HEK293 (cell line): ENCODE data around the gene NR2C2.

Experiments
- BCL11B ChIP-seq: fragments of 450-650 bp; formaldehyde crosslinking; IDR thresholded peaks from 2 replicates; pipeline ENCODE4 v1.5.1; 2016; ENCODE audit warnings: low read depth, missing biosample characterization, missing genetic modification characterization
- KLF16 ChIP-seq: fragments of 450-650 bp; formaldehyde crosslinking; IDR thresholded peaks from 2 replicates; pipeline ENCODE4 v1.5.1; 2017; ENCODE audit warnings: missing biosample characterization, missing genetic modification characterization
- KLF9 ChIP-seq: fragments of 450-650 bp; formaldehyde crosslinking; IDR thresholded peaks from 2 replicates; pipeline ENCODE4 v1.5.1; 2016; ENCODE audit warnings: missing biosample characterization, missing genetic modification characterization, low read depth
- MEIS1 ChIP-seq: sonication (generic); formaldehyde crosslinking; IDR thresholded peaks from 2 replicates; pipeline ENCODE4 v1.8.1; 2022; ENCODE audit warnings: missing genetic modification reagents, mild to moderate bottlenecking, borderline replicate concordance
- MYNN ChIP-seq: fragments of 450-650 bp; formaldehyde crosslinking; IDR thresholded peaks from 2 replicates; pipeline ENCODE4 v1.5.1; 2016; ENCODE audit warnings: missing biosample characterization, missing genetic modification characterization, borderline replicate concordance
- PRDM10 ChIP-seq: fragments of 450-650 bp; formaldehyde crosslinking; IDR thresholded peaks from 2 replicates; pipeline ENCODE4 v1.5.1; 2016; ENCODE audit warnings: missing biosample characterization, missing genetic modification characterization
- SETDB1 ChIP-seq: IDR thresholded peaks from one replicate; pipeline ENCODE4 v1.6.1; 2017; ENCODE audit warnings: mild to moderate bottlenecking, low read length, moderate library complexity, mixed read lengths; ENCODE audit not compliant: insufficient read length
- ZFP69B ChIP-seq: fragments of 450-650 bp; formaldehyde crosslinking; IDR thresholded peaks from 2 replicates; pipeline ENCODE4 v1.5.1; 2016; ENCODE audit warnings: missing biosample characterization, missing genetic modification characterization
- ZNF2 ChIP-seq: fragments of 450-650 bp; formaldehyde crosslinking; IDR thresholded peaks from 2 replicates; pipeline ENCODE4 v1.5.1; 2016; ENCODE audit warnings: missing biosample characterization, missing genetic modification characterization
- ZNF239 ChIP-seq: fragments of 450-650 bp; formaldehyde crosslinking; IDR thresholded peaks from 2 replicates; pipeline ENCODE4 v1.5.1; 2016; ENCODE audit warnings: missing biosample characterization, missing genetic modification characterization
- ZNF274 ChIP-seq, 2 experiments: fragments of 200-500 bp in 1 of 2; fragments of 450-650 bp in 1 of 2; sonication (Bioruptor generic) in 1 of 2; formaldehyde crosslinking in 1 of 2; IDR thresholded peaks; 2 replicates each; pipeline versions ENCODE4 v1.5.1 to v1.6.1; 2014 to 2016; ENCODE audit warnings: borderline replicate concordance in 1 of 2, inconsistent platforms in 1 of 2, low read length in 1 of 2, missing biosample characterization in 1 of 2, missing genetic modification characterization in 1 of 2
- ZNF302 ChIP-seq: fragments of 450-650 bp; formaldehyde crosslinking; IDR thresholded peaks from 2 replicates; pipeline ENCODE4 v1.5.1; 2016; ENCODE audit warnings: missing biosample characterization, missing genetic modification characterization, low read depth
- ZNF501 ChIP-seq: fragments of 450-650 bp; formaldehyde crosslinking; IDR thresholded peaks from 2 replicates; pipeline ENCODE4 v1.5.1; 2016; ENCODE audit warnings: missing biosample characterization, missing genetic modification characterization
- TF ChIP-seq, protein P1 (sequence below): fragments of 450-650 bp; formaldehyde crosslinking; IDR thresholded peaks from 2 replicates; pipeline ENCODE4 v1.5.1; 2016; ENCODE audit warnings: missing biosample characterization, missing genetic modification characterization

DNA sequence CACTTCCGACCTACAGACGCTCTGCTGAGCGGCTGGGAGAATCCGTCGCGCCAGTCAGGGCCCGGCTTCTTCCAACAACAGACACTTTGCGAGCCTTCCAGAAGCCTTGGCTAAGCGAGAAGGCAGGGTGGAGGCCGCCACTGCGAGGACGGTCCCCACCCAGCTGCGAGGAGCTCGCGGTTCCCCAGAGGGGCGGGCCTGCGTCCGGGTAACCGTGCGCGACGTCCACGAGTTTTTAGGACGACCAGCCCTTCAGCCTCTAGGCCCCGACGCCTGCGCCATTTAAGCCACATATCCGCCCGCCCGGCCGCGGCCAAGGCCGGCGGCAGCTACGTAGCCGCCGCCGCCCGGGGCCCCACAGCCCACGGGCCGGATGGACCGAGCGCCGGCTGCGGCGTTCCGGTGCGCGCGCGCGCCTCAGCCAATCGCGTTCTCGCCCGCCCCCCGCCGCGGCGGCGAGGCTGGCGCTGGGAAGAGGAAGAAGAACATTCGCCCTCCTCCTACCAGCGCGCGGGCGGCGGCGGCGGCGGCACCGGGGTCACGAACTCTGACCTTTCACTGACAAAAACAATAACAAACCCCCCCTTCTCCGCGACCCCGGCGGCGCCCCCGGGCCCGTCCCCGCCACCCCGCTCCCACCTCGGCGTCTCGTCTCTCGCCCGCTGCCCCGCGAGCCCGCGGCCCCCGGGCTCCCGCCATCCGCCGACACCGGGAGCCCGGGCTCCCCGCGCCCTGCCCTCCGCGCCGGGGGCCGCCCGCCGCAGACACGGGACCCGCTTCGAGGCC, at the start of gene NR2C2:
- TF ChIP-seq, protein P1, sequence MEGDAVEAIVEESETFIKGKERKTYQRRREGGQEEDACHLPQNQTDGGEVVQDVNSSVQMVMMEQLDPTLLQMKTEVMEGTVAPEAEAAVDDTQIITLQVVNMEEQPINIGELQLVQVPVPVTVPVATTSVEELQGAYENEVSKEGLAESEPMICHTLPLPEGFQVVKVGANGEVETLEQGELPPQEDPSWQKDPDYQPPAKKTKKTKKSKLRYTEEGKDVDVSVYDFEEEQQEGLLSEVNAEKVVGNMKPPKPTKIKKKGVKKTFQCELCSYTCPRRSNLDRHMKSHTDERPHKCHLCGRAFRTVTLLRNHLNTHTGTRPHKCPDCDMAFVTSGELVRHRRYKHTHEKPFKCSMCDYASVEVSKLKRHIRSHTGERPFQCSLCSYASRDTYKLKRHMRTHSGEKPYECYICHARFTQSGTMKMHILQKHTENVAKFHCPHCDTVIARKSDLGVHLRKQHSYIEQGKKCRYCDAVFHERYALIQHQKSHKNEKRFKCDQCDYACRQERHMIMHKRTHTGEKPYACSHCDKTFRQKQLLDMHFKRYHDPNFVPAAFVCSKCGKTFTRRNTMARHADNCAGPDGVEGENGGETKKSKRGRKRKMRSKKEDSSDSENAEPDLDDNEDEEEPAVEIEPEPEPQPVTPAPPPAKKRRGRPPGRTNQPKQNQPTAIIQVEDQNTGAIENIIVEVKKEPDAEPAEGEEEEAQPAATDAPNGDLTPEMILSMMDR = no peak
- TF ChIP-seq PRDM10 (peak; percentile 70), KLF16 (no peak), MEIS1 (CRISPR knock-in tag) (no peak), SETDB1 (no peak), ZFP69B (tag by site-specific recombination) (peak; percentile 89; the same call in 1 of the 2 replicates), KLF9 (peak; percentile 71), BCL11B (tag by site-specific recombination) (peak; percentile 96), ZNF2 (tag by site-specific recombination) (0 out of 2 replicates have a peak, but pooled peaks have one; percentile 46), MYNN (tag by site-specific recombination) (no peak), ZNF274 (IDR thresholded peaks at IDR 0.05; ENCODE audit: low read length) (no peak), ZNF274 (tag by site-specific recombination; IDR thresholded peaks at IDR 0.05; ENCODE audit: borderline replicate concordance) (no peak), ZNF501 (tag by site-specific recombination) (peak; percentile 79; the same call in 1 of the 2 replicates), ZNF302 (tag by site-specific recombination) (no peak), ZNF239 (no peak)
